Neural cell (in vitro differentiated cells): ENCODE measurements around the gene EIF2B1. TPM values are rescaled to one million over a fixed set of nuclear protein-coding genes. Genes with fewer than 3 reads are reported as not detected.

Source experiments
- H2AFZ ChIP-seq: fragments of 200-600, 300-800 bp; sonication (generic), shearing (Covaris generic); 2 replicates; pipeline ENCODE4 v1.6.0; 2014; ENCODE audit warnings: low read depth, mild to moderate bottlenecking, antibody characterized with exemption, low read length, moderate library complexity
- H3F3A ChIP-seq: fragments of 200-600 bp; shearing (Covaris generic); 2 replicates; pipeline ENCODE4 v1.6.1; 2016; ENCODE audit warnings: mild to moderate bottlenecking, moderate library complexity, mixed read lengths, antibody characterized with exemption, low read length; ENCODE audit not compliant: insufficient read depth, poor library complexity, severe bottlenecking
- H3K27ac ChIP-seq: fragments of 200-600, 300-800 bp; sonication (generic), shearing (Covaris generic); 2 replicates; pipeline ENCODE4 v1.5.1; 2014; ENCODE audit warnings: mild to moderate bottlenecking, low read length, moderate library complexity
- H3K27me3 ChIP-seq: fragments of 300-800, 200-600 bp; sonication (generic), shearing (Covaris generic); 2 replicates; pipeline ENCODE4 v1.6.0; 2014; ENCODE audit warnings: mild to moderate bottlenecking, low read depth, low read length, moderate library complexity; ENCODE audit not compliant: insufficient read depth
- H3K36me3 ChIP-seq: fragments of 300-800, 200-600 bp; sonication (generic), shearing (Covaris generic); 2 replicates; pipeline ENCODE4 v1.5.1; 2014; ENCODE audit warnings: mild to moderate bottlenecking, antibody characterized with exemption, low read length, moderate library complexity; ENCODE audit not compliant: insufficient read depth
- H3K4me2 ChIP-seq: fragments of 300-800, 200-600 bp; sonication (generic), shearing (Covaris generic); 2 replicates; pipeline ENCODE4 v1.6.0; 2014; ENCODE audit warnings: mild to moderate bottlenecking, low read length
- H3K4me3 ChIP-seq: fragments of 300-800, 200-600 bp; sonication (generic), shearing (Covaris generic); 2 replicates; pipeline ENCODE4 v1.5.1; 2014; ENCODE audit warnings: mild to moderate bottlenecking, low read length, moderate library complexity
- H3K79me2 ChIP-seq: fragments of 200-600 bp; shearing (Covaris generic); replicated peaks from 2 replicates; pipeline ENCODE4 v1.6.0; 2014; ENCODE audit warnings: mild to moderate bottlenecking, low read length, moderate library complexity; ENCODE audit not compliant: insufficient read depth
- H3K9ac ChIP-seq: fragments of 300-800, 200-600 bp; sonication (generic), shearing (Covaris generic); 2 replicates; pipeline ENCODE4 v1.6.1; 2016; ENCODE audit warnings: mild to moderate bottlenecking, low read length, mixed read lengths
- H3K9me2 ChIP-seq: fragments of 200-600 bp; shearing (Covaris generic); 2 replicates; pipeline ENCODE4 v1.6.1; 2016; ENCODE audit warnings: mild to moderate bottlenecking, low read length, mixed read lengths; ENCODE audit not compliant: insufficient read depth
- H3K9me3 ChIP-seq: fragments of 200-600, 300-800 bp; sonication (generic), shearing (Covaris generic); 2 replicates; pipeline ENCODE4 v1.6.1; 2016; ENCODE audit warnings: mild to moderate bottlenecking, mixed run types, low read length, moderate library complexity, mixed read lengths
- H4K20me1 ChIP-seq: fragments of 200-600 bp; shearing (Covaris generic); 2 replicates; pipeline ENCODE4 v1.6.1; 2016; ENCODE audit warnings: mild to moderate bottlenecking, mixed run types; ENCODE audit not compliant: insufficient read depth
- EP300 ChIP-seq: fragments of 450-650 bp; conservative IDR thresholded peaks from 2 replicates; pipeline ENCODE4 v1.6.1; 2014; ENCODE audit warnings: antibody characterized with exemption, mild to moderate bottlenecking, moderate library complexity; ENCODE audit not compliant: poor library complexity, severe bottlenecking
- EZH2 ChIP-seq: fragments of 200-600, 300-800 bp; shearing (Covaris generic), sonication (generic); IDR thresholded peaks from 2 replicates; pipeline ENCODE4 v1.6.1; 2014; ENCODE audit warnings: antibody characterized with exemption, low read length, borderline replicate concordance, mild to moderate bottlenecking; ENCODE audit not compliant: insufficient read depth, poor library complexity, severe bottlenecking
- MXI1 ChIP-seq: fragments of 450-650 bp; conservative IDR thresholded peaks from 2 replicates; pipeline ENCODE4 v1.6.1; 2014; ENCODE audit warnings: antibody characterized with exemption, mild to moderate bottlenecking; ENCODE audit not compliant: poor library complexity, severe bottlenecking
- POLR2AphosphoS5 ChIP-seq: IDR thresholded peaks from 2 replicates; pipeline ENCODE4 v1.6.1; 2012
- RAD21 ChIP-seq: fragments of 450-650 bp; conservative IDR thresholded peaks from 2 replicates; pipeline ENCODE4 v1.6.1; 2014; ENCODE audit warnings: antibody characterized with exemption, mild to moderate bottlenecking, moderate library complexity
- SMC3 ChIP-seq: fragments of 450-650 bp; conservative IDR thresholded peaks from 2 replicates; pipeline ENCODE4 v1.6.1; 2014; ENCODE audit warnings: antibody characterized with exemption, mild to moderate bottlenecking, moderate library complexity; ENCODE audit not compliant: poor library complexity
- TAF1 ChIP-seq: IDR thresholded peaks from 2 replicates; pipeline ENCODE4 v1.6.1; 2012; ENCODE audit warnings: low read depth
- polyA plus RNA-seq: library from polyadenylated mRNA; depleted of rRNA; stranded (reverse); fragments of >200 nt; gene quantifications from 2 replicates; pipeline ENCODE4 v1.2.3, GENCODE V29; 2014
- TF ChIP-seq, protein P1 (sequence below): IDR thresholded peaks from 2 replicates; pipeline ENCODE4 v1.6.1; 2012; ENCODE audit warnings: borderline replicate concordance
- TF ChIP-seq, protein P2 (sequence below): fragments of 450-650 bp; IDR thresholded peaks from 2 replicates; pipeline ENCODE4 v1.5.1; 2014; ENCODE audit warnings: antibody characterized with exemption, mild to moderate bottlenecking, moderate library complexity; ENCODE audit not compliant: poor library complexity, severe bottlenecking

Gene EIF2B1
- polyA plus RNA-seq, 1 donor from 2014 or later, result 59.9 TPM

DNA sequence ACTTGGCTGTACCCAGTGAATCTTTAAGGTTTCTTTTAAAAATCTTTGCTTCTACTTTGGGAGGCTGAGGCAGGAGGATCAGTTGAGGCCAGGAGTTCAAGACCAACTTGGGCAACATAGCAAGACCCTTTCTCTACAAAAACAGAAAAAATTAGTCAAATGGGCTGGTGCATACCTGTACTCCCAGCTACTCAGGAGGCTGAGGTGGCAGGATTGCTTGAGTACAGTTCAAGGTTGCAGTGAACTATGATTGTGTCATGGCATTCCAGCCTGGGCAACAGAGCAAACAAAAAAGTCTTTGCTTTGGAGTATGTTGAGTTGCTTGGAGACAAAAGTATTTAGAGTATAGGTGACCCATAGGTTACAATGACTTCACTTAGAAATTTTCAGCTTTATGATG lies 37.8 kb downstream of the EIF2B1 start:
- Histone ChIP-seq H3K9me2 (no peaks in the 10 kb centered on the region), H3K36me3 (no peaks in the 10 kb centered on the region), H3K79me2 (peaks cover 5% of the 10 kb centered on the region), H3K4me3 (no peak overlapping the region), H3K27ac (no peak overlapping the region), H3K4me2 (no peak overlapping the region), H2AFZ (no peak overlapping the region), H4K20me1 (no peaks in the 10 kb centered on the region), H3F3A (no peaks in the 10 kb centered on the region), H3K9ac (no peak overlapping the region), H3K27me3 (no peaks in the 10 kb centered on the region), H3K9me3 (no peaks in the 10 kb centered on the region)
- TF ChIP-seq RAD21 (no peak), EZH2 (no peak), MXI1 (no peak), EP300 (no peak), TAF1 (no peak), POLR2AphosphoS5 (no peak), SMC3 (no peak)
- TF ChIP-seq, protein P1, sequence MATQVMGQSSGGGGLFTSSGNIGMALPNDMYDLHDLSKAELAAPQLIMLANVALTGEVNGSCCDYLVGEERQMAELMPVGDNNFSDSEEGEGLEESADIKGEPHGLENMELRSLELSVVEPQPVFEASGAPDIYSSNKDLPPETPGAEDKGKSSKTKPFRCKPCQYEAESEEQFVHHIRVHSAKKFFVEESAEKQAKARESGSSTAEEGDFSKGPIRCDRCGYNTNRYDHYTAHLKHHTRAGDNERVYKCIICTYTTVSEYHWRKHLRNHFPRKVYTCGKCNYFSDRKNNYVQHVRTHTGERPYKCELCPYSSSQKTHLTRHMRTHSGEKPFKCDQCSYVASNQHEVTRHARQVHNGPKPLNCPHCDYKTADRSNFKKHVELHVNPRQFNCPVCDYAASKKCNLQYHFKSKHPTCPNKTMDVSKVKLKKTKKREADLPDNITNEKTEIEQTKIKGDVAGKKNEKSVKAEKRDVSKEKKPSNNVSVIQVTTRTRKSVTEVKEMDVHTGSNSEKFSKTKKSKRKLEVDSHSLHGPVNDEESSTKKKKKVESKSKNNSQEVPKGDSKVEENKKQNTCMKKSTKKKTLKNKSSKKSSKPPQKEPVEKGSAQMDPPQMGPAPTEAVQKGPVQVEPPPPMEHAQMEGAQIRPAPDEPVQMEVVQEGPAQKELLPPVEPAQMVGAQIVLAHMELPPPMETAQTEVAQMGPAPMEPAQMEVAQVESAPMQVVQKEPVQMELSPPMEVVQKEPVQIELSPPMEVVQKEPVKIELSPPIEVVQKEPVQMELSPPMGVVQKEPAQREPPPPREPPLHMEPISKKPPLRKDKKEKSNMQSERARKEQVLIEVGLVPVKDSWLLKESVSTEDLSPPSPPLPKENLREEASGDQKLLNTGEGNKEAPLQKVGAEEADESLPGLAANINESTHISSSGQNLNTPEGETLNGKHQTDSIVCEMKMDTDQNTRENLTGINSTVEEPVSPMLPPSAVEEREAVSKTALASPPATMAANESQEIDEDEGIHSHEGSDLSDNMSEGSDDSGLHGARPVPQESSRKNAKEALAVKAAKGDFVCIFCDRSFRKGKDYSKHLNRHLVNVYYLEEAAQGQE, result no peak
- TF ChIP-seq, protein P2, sequence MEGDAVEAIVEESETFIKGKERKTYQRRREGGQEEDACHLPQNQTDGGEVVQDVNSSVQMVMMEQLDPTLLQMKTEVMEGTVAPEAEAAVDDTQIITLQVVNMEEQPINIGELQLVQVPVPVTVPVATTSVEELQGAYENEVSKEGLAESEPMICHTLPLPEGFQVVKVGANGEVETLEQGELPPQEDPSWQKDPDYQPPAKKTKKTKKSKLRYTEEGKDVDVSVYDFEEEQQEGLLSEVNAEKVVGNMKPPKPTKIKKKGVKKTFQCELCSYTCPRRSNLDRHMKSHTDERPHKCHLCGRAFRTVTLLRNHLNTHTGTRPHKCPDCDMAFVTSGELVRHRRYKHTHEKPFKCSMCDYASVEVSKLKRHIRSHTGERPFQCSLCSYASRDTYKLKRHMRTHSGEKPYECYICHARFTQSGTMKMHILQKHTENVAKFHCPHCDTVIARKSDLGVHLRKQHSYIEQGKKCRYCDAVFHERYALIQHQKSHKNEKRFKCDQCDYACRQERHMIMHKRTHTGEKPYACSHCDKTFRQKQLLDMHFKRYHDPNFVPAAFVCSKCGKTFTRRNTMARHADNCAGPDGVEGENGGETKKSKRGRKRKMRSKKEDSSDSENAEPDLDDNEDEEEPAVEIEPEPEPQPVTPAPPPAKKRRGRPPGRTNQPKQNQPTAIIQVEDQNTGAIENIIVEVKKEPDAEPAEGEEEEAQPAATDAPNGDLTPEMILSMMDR, result no peak

DNA sequence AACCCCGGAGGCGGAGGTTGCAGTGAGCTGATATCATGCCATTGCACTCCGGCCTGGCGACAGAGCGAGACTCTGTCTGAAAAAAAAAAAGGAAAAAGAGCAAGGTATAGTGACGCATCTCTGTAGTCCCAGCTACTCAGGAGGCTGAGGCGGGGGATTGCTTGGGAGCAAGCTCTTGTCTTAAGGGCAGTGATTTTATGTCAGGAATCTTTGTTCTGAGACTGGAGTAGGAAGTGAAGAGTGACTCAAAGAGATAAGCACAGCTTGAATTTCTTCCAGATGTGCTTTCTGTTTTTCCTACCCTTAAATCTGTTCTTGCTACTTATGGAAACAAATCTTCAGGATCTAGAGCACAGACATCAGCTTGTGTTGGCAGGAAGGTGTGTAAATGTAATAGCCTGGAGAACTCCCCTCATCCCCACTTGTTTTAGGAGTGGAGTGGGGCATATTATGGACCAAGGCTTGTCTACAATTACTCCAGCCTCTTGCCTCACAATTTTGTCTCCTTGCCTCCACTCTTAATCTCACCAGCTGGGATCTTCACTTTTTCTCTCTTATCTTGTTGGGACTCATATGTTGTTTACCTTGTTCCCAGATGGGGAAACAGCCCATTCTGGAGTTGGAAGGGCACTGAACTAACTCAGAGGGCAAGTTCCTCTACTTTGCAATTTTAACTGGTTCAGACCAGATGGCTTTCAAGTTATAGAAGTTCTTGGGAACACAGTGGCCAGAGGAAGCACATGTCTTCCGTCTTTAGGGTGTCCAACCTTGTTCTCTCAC lies 41.6 kb downstream of the EIF2B1 start:
- Histone ChIP-seq H3K27ac (no peak overlapping the region), H3K27me3 (no peaks in the 10 kb centered on the region), H3K9ac (no peak overlapping the region), H3K9me2 (no peaks in the 10 kb centered on the region), H2AFZ (no peak overlapping the region), H3K79me2 (peaks cover 24% of the 10 kb centered on the region), H4K20me1 (no peaks in the 10 kb centered on the region), H3K9me3 (no peaks in the 10 kb centered on the region), H3K4me2 (no peak overlapping the region), H3K4me3 (no peak overlapping the region), H3K36me3 (no peaks in the 10 kb centered on the region), H3F3A (no peaks in the 10 kb centered on the region)
- TF ChIP-seq, protein P1, result no peak
- TF ChIP-seq MXI1, result no peak
- TF ChIP-seq, protein P2, result no peak
- TF ChIP-seq EP300, result no peak
- no peak for TF ChIP-seq EZH2
